ENCODE data around the gene LINGO1. TPM values are rescaled to one million over a fixed set of nuclear protein-coding genes. Genes with fewer than 3 reads are reported as not detected.
A peak's percentile ranks its signal among the peaks of the same experiment; 100 is the strongest.

Gene LINGO1
- total RNA-seq, 2 donors from 2014 or later, result 7.9 to 19.7 TPM

- Mint-ChIP-seq H3K4me3 (no peak overlapping the region), H3K9me3 (no peaks in the 10 kb centered on the region), H3K27me3 (ENCODE audit: insufficient read depth) (peaks cover 9% of the 10 kb centered on the region), H3K27ac (no peak overlapping the region), H3K36me3 (ENCODE audit: low read depth) (no peaks in the 10 kb centered on the region), H3K4me1 (peaks cover 41% of the 10 kb centered on the region)
- TF ChIP-seq, protein P1, sequence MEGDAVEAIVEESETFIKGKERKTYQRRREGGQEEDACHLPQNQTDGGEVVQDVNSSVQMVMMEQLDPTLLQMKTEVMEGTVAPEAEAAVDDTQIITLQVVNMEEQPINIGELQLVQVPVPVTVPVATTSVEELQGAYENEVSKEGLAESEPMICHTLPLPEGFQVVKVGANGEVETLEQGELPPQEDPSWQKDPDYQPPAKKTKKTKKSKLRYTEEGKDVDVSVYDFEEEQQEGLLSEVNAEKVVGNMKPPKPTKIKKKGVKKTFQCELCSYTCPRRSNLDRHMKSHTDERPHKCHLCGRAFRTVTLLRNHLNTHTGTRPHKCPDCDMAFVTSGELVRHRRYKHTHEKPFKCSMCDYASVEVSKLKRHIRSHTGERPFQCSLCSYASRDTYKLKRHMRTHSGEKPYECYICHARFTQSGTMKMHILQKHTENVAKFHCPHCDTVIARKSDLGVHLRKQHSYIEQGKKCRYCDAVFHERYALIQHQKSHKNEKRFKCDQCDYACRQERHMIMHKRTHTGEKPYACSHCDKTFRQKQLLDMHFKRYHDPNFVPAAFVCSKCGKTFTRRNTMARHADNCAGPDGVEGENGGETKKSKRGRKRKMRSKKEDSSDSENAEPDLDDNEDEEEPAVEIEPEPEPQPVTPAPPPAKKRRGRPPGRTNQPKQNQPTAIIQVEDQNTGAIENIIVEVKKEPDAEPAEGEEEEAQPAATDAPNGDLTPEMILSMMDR (conservative IDR thresholded peaks at IDR 0.05), result no peak
- Histone ChIP-seq H3K36me3 (ENCODE audit: control insufficient read depth, insufficient read depth, low read length) (no peaks in the 10 kb centered on the region), H3K9ac (ENCODE audit: extremely low read depth, low read length, poor library complexity, severe bottlenecking) (no peak overlapping the region), H3K27me3 (ENCODE audit: control insufficient read depth, insufficient read depth, low read length, poor library complexity, severe bottlenecking) (peaks cover 15% of the 10 kb centered on the region), H3K4me3 (ENCODE audit: low read length) (no peak overlapping the region), H3K9me3 (ENCODE audit: control insufficient read depth, low read length) (no peaks in the 10 kb centered on the region), H3K27ac (ENCODE audit: low read depth, low read length) (peak overlapping the region; percentile 72), H3K4me1 (ENCODE audit: control insufficient read depth, insufficient read depth, low read length) (peaks cover 14% of the 10 kb centered on the region)
- WGBS, 2 experiments (ENCODE audit: insufficient coverage in 1 of 2, insufficient read length in 1 of 2), result 82 to 87% methylated on average over 19 to 24 of the region's 24 CpGs
- no peak for DNase-seq
These were observed 63.6 kb downstream of the LINGO1 start for GRCh38 chr15:77568973-77569728.

DNA sequence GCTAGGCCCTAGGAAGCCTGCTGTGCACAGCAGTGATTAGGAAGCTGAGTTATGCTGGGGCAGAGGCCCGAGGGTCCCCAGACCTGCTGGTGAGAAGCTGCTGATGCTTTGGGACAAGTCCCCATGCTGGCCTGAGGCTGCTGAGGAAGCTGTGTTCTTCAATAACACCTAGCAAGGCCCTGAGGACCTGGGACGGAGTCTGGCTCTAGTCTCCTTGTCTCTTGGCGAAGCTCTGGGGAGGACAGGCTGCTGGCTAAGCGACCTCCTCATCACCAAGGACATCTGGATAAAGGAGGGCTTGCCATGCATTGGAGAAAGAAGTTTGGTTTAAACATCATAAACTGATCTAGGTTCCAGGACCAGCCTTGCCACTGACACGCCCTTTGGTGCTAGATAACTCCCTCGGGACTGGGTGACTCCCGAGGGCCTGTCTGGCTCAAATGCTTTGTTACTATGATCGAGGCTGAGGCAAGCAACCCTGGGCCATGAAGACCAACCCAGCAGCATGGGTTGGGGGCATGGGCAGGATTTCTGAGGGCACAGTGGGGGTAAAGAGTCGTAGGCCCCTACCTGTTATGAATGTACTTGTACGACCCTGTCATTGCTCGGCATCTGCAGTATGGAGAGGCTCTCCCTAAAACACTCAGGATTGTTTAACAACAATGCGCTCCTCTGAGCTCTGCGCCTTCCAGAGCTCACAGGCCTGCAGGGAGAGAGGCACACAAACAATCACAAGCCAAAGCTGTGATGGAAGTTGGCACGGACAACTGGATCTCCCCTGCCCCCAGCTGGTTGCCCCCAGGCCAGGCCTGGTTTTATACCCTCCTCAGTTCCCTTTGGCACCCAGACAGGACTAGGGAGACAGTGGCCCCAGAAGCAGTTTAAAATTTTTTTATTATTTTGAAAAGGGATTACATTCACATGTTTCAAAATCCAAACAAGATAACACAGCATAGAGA lies 64.4 kb downstream of the LINGO1 start:
- WGBS, 2 experiments (ENCODE audit: insufficient coverage in 1 of 2, insufficient read length in 1 of 2), result 92% methylated on average over 12 to 14 of the region's 14 CpGs
- no peak for DNase-seq
- Histone ChIP-seq H3K9me3 (ENCODE audit: control insufficient read depth, low read length) (no peaks in the 10 kb centered on the region), H3K36me3 (ENCODE audit: control insufficient read depth, insufficient read depth, low read length) (no peaks in the 10 kb centered on the region), H3K27me3 (ENCODE audit: control insufficient read depth, insufficient read depth, low read length, poor library complexity, severe bottlenecking) (peaks cover 24% of the 10 kb centered on the region), H3K27ac (ENCODE audit: low read depth, low read length) (peak overlapping the region; percentile 72), H3K4me1 (ENCODE audit: control insufficient read depth, insufficient read depth, low read length) (peaks cover 14% of the 10 kb centered on the region), H3K9ac (ENCODE audit: extremely low read depth, low read length, poor library complexity, severe bottlenecking) (no peak overlapping the region), H3K4me3 (ENCODE audit: low read length) (no peak overlapping the region)
- Mint-ChIP-seq H3K27ac (no peak overlapping the region), H3K4me3 (no peak overlapping the region), H3K27me3 (ENCODE audit: insufficient read depth) (peaks cover 9% of the 10 kb centered on the region), H3K9me3 (no peaks in the 10 kb centered on the region), H3K36me3 (ENCODE audit: low read depth) (no peaks in the 10 kb centered on the region), H3K4me1 (peaks cover 41% of the 10 kb centered on the region)
- TF ChIP-seq, protein P1 (conservative IDR thresholded peaks at IDR 0.05), result peak; percentile 15

- no peak overlapping the region for H3K4me3 ChIP-seq (ENCODE audit: low read length)
- Mint-ChIP-seq H3K4me3 (no peak overlapping the region), H3K9me3 (no peaks in the 10 kb centered on the region), H3K27me3 (ENCODE audit: insufficient read depth) (peaks cover 9% of the 10 kb centered on the region), H3K27ac (no peak overlapping the region), H3K4me1 (peaks cover 41% of the 10 kb centered on the region), H3K36me3 (ENCODE audit: low read depth) (no peaks in the 10 kb centered on the region)
- no peak for DNase-seq
- TF ChIP-seq, protein P1 (conservative IDR thresholded peaks at IDR 0.05), result peak; percentile 25
- no peaks in the 10 kb centered on the region for H3K9me3 ChIP-seq (ENCODE audit: control insufficient read depth, low read length)
- WGBS, 2 experiments (ENCODE audit: insufficient coverage in 1 of 2, insufficient read length in 1 of 2), result 88 to 97% methylated on average over 8 to 10 of the region's 10 CpGs
- H3K27ac ChIP-seq (ENCODE audit: low read depth, low read length), result no peak overlapping the region
- no peak overlapping the region for H3K9ac ChIP-seq (ENCODE audit: extremely low read depth, low read length, poor library complexity, severe bottlenecking)
- H3K27me3 ChIP-seq (ENCODE audit: control insufficient read depth, insufficient read depth, low read length, poor library complexity, severe bottlenecking), result peaks cover 30% of the 10 kb centered on the region
- no peaks in the 10 kb centered on the region for H3K36me3 ChIP-seq (ENCODE audit: control insufficient read depth, insufficient read depth, low read length)
- H3K4me1 ChIP-seq (ENCODE audit: control insufficient read depth, insufficient read depth, low read length), result peaks cover 14% of the 10 kb centered on the region
These were observed 65.5 kb downstream of the LINGO1 start for GRCh38 chr15:77567202-77567601.

Measured in endodermal cell (in vitro differentiated cells).